ENCODE measurements around the gene PRR23E. TPM values are rescaled to one million over a fixed set of nuclear protein-coding genes. Genes with fewer than 3 reads are reported as not detected.

PRR23E gene
- total RNA-seq, 6 experiments from 2014 or later, result not detected

- Histone ChIP-seq H3K4me1 (no peaks in the 10 kb centered on the region), H3K4me3 (no peak overlapping the region), H3K36me3 (no peaks in the 10 kb centered on the region), H3K27ac (no peak overlapping the region), H3K27me3 (no peaks in the 10 kb centered on the region), H3K9me3 (no peaks in the 10 kb centered on the region)
- 33% methylated on average over 3 of the region's 3 CpGs for WGBS (ENCODE audit: insufficient coverage, low coverage, low lambda C conversion rate, missing lambda C conversion rate)
- DNase-seq (no peak), ATAC-seq (no peak)
- no peak for TF ChIP-seq CTCF (IDR thresholded peaks at IDR 0.05)
- no peak for TF ChIP-seq POLR2A (IDR thresholded peaks at IDR 0.05)
- intact Hi-C loops (cut with DNase I), result no loop called here
Observed at GRCh38 chr3:127233371-127233770, 40.4 kb downstream of the PRR23E start.

DNA sequence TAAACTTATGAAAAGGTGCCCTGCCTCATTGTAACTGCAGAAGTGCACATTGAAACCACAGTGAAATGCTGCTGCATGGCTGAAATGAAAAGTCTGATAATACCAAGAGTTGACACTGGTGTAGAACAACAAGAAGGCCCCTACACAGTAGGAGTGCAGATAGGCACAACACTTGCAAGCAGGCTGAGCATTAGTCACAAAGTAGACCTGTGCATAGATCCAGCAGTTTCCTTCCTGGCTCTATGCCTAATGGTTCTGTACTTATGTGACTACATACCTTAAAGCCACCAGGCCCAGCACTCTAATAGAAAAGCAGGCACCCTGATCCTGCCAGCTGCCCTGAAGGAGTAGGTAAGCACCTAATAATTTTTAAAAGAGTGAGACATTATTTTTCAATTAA lies 41.8 kb downstream of the PRR23E start:
- Histone ChIP-seq H3K27ac (no peak overlapping the region), H3K9me3 (no peaks in the 10 kb centered on the region), H3K36me3 (no peaks in the 10 kb centered on the region), H3K4me1 (no peaks in the 10 kb centered on the region), H3K4me3 (no peak overlapping the region), H3K27me3 (no peaks in the 10 kb centered on the region)
- intact Hi-C loops (cut with DNase I), result no loop called here
- ATAC-seq (no peak), DNase-seq (no peak)
- TF ChIP-seq POLR2A (IDR thresholded peaks at IDR 0.05) (no peak), CTCF (IDR thresholded peaks at IDR 0.05) (no peak)

- intact Hi-C loops (cut with DNase I), result no loop called here
- no peak for DNase-seq
- Histone ChIP-seq H3K36me3 (no peaks in the 10 kb centered on the region), H3K27ac (no peak overlapping the region), H3K4me1 (no peaks in the 10 kb centered on the region), H3K4me3 (no peak overlapping the region), H3K9me3 (no peaks in the 10 kb centered on the region), H3K27me3 (no peaks in the 10 kb centered on the region)
- WGBS (ENCODE audit: insufficient coverage, low coverage, low lambda C conversion rate, missing lambda C conversion rate), result 31% methylated on average over 3 of the region's 3 CpGs
- no peak for TF ChIP-seq CTCF (IDR thresholded peaks at IDR 0.05)
- no peak for TF ChIP-seq POLR2A (IDR thresholded peaks at IDR 0.05)
- no peak for ATAC-seq
Observed at GRCh38 chr3:127235706-127236105, 42.8 kb downstream of the PRR23E start.

DNA sequence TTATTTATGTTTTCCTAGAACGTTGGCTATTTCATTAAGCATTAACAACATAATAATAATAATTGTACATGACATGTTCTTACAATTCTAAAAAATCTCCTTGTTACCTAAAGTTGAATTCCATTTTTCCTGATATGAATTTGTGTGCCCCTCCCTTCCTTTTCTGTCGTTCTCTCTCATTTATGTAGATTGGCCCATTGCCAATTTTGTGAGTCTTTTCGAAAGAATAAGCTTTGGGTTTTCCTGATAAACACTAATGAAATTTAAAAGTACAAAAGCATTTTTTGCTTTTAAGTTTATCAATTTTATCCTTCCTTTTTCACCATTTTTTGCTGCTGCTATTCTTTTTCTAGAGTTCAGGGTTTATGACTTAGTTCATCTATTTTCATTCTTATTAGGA lies 44.9 kb downstream of the PRR23E start:
- 28% methylated on average over 3 of the region's 3 CpGs for WGBS (ENCODE audit: insufficient coverage, low coverage, low lambda C conversion rate, missing lambda C conversion rate)
- ATAC-seq (no peak), DNase-seq (no peak)
- H3K27ac ChIP-seq, result no peak overlapping the region
- H3K36me3 ChIP-seq, result no peaks in the 10 kb centered on the region
- intact Hi-C loops (cut with DNase I), result no loop called here
- no peaks in the 10 kb centered on the region for H3K27me3 ChIP-seq
- no peak overlapping the region for H3K4me3 ChIP-seq
- no peaks in the 10 kb centered on the region for H3K9me3 ChIP-seq
- TF ChIP-seq CTCF (IDR thresholded peaks at IDR 0.05) (no peak), POLR2A (IDR thresholded peaks at IDR 0.05) (no peak)
- H3K4me1 ChIP-seq, result no peaks in the 10 kb centered on the region

- Histone ChIP-seq H3K4me3 (no peak overlapping the region), H3K4me1 (no peaks in the 10 kb centered on the region), H3K27ac (no peak overlapping the region), H3K36me3 (no peaks in the 10 kb centered on the region), H3K27me3 (no peaks in the 10 kb centered on the region), H3K9me3 (no peaks in the 10 kb centered on the region)
- intact Hi-C loops (cut with DNase I), result no loop called here
- DNase-seq (no peak), ATAC-seq (no peak)
- 46% methylated on average over 2 of the region's 2 CpGs for WGBS (ENCODE audit: insufficient coverage, low coverage, low lambda C conversion rate, missing lambda C conversion rate)
- TF ChIP-seq POLR2A (IDR thresholded peaks at IDR 0.05) (no peak), CTCF (IDR thresholded peaks at IDR 0.05) (no peak)
Observed at GRCh38 chr3:127238602-127239001, 45.7 kb downstream of the PRR23E start.
